Measurements from ENCODE around the gene TRMT1.
A peak's percentile ranks its signal among the peaks of the same experiment; 100 is the strongest.

The TRMT1 gene

DNA sequence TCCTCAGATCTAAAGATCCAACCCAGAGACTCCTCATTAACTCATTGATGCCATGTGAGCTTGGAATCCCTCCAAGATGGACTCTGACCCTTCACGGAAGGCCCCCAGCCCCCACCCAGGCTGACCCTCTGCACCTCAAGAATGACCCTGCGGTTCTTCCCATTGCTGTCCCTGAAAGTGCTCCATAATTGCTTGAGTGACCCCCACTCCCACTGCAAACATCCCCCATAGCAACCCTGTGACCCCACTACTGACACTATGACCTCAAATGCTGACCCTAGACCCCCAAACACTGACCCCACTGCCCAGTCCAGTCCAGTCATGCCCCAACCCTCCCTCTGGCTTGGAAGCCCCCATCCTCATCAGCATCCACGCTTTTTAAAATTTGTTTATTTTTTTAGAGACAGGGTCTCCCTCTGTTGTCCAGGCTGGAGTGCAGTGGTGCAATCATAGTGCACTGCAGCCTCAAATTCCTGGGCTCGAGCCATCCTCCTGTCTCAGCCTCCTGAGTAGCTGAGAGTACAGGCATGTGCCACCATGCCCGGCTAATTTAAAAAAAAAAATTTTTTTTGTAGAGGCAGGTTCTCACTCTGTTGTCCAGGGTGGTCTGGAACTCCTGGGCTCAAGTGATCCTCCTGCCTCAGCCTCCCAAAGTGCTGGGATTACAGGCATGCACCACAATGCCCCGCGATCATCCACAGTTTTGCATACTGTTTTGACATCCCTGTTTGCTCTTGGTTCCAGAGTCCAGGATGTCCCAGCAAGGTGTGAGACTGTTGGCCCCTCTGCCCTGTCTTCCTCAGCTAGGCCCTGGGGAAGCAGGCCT is 14.7 kb downstream of the TRMT1 start:
- no peak for DNase-seq

DNA sequence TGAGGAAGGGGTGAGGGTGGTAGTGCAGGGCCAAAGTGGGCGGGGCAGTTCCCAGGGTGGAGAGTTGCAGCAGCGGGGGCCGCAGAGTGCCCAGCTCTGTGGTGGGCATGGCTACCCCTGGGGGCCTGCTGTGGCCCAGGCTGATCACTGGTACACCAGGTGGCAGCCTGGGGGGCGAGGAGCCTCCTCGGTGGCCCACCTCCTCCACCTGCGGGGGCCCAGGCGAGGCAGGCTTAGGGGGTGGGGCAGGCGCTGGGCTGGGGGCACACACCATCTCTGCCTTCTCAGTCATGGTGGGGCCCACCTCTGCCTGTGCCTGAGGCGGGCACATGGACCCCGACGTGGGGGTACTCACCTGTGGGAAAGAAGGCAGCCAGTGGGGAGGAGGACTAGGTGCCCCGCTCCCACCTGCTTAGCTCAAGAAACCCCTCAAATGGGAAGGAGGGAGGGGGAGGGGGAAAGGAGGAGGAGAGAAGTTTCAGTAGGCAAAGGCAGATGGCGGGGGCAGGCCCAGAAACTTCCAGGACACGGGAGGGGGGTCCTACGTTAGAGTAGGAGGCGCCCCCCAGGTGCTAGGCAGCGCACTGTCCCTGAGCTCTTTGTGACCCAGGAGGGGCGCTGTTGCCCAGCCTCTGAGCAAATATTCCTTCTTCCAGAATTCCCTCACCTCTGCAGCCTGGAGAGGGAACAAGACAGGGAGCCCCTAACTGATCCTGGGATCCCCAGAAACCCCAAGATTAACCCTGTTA is 15.5 kb downstream of the TRMT1 start:
- peak; percentile 24 for DNase-seq

DNA sequence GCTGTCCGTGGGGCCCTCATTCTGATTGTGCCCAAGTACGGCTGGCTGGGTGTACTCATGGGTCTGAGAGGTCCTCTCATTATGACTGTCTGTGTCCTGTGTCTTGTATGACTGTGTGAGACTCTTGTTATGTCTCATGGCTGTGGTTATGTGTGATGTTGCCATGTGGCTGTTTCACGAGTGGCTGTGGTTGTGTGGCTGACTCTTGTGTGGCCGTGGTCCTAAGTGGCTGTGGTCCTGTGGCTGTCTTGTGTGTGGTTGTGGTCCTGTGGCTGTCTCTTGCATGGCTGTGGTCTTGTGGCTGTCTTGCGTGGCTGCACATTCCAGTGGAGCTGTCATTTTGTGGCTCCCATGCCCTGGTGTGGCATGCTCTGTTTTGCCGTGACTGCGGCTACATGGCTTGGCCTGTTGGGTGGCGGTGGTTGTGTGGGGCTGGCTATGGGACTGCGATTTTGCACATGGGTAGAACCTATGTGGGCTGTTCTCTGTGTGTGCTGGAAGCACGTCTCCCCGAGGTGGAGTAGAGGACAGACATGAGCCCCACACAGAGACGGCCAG is 16.4 kb downstream of the TRMT1 start:
- no peak for DNase-seq

DNA sequence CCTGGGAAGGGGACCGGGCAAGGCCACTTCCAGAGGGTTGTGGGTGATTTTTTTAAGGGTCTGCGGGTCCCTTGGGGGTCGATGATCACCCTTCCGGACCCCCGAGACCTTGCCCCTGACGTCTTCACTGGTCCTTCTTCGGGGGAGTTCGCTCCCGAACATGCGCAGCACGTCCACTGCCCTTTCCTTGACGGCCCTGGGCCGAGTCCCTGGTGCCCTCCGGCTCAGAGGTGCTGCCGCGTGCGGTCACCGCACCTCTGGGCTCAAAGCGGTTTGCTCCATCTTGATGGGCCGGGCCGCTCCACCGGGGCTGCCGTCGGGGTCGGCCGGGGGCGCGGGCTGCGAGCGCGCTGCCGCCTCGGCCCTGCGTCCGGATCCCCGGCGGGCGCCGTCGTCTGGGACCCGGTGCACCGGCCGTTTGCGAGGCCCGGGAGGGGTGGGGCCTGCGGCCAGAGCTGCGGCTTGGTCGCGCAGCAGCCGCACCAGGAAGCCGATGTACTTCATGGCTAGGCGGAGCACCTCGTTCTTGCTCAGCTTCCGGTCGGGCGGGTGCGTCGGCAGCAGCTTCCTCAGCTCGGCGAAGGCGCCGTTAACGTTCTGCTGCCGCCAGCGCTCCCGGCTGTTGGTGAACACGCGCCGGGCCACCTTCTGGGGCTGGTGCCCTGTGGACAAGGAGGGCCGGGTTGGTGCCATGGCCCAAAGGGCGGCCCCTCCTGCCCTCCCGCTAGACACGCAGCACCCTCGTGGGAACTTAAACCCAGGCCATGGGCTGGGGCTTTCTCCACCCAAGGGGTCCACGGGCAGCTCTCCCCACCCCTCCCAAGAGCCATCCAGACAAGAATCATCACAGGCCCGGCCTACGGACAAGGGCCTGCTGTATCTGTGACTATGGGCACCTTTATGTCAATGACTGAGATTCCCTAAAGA is 17.2 kb downstream of the TRMT1 start:
- DNase-seq = peak; percentile 82

DNA sequence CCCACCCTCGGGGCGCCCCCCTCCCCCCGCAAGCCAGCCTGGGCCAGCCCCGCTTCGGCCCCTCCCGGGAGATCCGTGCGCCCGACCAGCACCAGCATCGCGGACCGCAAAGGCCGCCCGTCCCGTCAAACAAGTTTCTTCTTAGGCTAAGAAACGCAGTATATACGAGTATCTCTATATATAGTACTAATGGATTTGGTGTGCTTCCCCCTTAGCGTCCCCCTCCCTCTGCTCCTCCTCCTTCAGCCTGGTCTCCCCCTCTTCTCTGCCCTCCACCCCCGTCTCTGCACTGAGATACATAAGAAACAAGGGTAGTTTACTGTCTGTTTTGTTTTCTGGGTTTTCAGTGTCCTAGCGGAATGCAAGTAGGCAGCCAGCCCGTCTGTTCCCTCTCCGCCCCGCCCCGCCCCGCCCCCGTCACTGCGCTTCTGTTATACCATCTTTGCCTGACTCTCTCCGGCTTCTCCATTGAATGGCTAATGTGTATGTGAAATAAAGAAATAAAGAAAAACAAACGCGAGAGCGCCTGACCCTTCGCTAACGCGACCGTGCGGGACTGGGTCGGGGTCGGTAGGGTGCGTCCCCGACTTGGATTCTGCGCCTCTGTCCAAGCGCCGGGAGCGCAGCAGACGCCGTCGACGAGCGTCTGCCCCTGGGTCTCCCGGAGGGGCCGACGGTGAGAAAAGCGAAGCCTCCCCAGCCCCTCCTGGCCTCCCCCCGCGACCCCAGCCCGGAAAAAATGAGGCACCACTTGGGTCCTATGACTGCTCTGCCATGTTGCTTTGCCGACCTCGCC is 18.1 kb downstream of the TRMT1 start:
- DNase-seq = peak; percentile 64

DNA sequence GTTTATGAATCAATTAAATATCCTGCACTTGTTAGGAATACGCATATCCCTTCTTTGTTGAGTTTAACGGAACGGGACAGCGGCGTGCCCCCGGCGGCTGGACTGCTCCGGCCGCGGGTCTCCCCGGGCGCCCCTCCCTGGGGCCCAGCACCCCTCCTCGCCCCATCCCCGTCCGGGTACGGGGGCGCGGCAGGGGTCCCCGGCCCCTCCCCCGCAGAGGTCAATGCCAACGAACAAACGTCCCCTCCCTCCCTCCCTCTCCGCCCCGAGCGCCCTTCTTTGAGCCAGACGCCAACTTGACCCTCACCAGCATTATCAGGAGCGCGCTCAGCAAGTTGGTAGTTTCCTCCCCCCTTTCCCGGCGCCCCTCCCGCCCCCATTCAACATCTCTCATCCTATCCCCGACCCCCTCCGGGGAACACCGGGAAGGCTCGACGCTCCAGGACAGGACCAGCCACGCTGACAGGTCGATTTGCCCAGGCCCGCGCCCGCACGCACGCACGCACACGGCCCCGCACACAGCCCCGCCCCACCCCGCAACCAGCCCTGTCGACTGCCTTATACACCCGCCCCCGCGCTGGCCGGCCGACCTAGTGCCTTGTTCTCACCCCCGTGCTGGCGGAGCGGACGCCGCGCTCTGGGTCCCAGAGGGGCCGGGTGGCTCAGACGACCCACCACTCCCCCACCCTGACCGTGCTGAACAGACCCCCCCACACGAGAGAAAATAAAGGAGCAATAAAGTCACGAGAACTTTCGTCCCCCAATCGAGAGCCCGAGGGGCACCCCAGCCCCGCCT is 18.9 kb downstream of the TRMT1 start:
- peak; percentile 36 for DNase-seq

DNA sequence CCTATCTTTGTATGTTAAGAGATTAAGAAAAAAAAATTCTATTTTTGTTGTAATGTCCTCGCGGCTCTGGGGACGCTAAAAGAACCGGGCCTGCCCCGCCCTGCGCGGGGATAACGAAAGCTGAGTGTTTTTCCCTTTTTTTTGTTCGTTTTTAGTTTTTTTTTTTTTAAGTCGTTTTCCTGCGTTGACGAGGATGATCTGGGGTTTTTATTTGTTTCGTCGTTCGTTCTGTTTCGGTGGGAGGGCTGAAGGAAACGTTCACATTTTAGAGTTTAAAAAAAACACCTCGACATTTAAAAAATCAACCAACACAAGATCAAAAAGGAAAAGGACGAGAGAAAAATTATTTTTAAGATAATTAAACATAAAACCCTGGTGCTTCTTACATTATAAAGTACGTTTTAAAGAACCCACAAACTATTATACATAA is 19.5 kb downstream of the TRMT1 start:
- no peak for DNase-seq

DNA sequence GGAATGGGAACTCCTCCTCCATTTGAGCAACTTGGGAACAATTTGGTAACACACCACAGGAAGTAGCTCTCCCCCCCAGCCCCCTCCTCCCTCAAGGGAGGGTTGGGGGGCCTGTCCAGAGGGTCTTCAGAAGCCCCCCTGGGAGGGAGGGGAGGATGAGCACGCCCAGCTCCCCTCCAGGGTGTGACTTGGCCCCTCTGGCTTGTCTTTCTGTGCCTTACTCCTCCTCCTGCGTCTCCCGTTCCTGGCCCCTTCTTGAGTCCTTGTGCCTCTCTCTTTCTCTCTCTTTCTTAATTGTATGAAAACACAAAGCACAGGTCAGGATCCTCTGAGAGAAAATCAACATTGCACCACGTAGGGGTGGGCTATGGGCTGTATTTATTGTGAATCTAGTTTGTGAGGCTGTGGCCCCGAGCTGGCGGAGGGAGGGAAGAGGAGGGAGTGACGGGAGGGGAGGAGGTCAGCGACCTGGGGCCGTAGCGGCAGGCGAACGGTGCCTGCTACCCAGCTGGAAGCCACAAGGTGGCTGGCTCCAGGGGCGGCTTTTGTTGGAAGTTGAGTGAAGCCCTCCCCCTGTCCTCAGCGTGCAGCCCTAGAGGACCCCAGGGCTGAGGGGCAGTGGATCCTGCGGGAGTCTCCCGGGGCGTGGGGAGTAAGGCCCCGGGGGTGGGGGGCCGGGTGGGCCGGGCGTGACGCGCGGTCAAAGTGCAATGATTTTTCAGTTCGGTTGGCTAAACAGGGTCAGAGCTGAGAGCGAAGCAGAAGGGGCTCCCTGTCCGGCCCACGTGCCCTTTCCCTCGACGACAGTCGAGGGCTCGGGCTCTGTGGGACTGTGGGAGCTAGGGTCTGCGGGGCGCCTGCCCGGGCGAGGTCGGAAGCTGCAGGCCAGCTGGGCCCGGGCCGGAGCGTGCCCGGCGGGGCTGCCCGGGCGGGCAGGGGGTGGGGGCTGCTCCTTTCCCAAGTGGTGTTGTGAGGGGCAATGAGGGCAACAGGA is 20.3 kb downstream of the TRMT1 start:
- peak; percentile 62 for DNase-seq

DNA sequence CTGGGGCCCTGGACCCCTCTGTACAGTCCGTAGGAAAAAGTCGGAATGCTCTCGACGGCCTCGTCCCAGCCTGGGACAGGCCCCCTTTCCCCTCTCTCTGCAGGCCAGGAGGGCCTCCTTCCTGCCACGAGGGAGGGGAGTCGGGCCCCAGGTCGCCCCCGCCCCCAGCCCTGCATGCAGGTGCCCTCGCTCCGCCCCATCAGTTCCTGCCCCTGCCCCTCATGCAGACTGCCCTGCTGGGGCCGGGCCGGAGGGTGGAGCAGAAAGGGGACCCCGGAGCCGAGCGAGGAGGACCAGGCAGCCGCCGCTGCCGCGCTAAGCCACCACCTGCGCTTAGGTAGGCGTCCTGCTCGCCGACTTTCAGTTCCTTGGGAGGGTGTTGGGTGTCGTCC is 21.2 kb downstream of the TRMT1 start:
- peak; percentile 58 for DNase-seq

DNA sequence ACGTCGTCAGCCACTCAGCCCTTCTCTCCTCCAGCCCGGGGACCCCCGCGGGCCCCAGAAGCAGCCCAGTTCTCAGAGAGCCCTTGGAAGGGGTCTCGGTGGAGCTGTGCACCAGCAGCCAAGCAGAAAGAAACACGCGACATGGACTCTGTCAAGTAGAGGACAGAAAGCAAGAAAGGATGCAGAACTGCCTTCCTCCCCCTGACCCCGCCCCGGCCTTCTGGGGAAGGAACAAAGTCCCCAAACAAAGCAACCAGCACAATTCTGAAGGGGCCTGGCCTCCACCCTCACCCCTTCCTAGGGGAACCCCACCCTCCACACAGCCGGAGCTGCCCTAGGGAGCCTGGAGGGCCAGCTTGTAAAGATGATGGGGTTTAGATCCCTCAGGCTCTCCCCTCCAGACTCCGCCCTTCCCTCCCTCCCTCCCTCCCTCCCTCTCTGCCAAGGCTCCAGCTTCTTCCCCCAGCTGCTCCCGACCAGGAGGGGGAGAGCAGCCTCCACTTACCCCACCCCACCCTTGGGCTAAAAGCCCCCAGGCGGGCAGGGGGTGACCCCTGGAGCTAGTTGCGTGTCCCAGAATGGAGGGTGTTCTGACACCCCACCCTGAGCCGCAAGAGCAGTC is 21.7 kb downstream of the TRMT1 start:
- peak; percentile 81 for DNase-seq

DNA sequence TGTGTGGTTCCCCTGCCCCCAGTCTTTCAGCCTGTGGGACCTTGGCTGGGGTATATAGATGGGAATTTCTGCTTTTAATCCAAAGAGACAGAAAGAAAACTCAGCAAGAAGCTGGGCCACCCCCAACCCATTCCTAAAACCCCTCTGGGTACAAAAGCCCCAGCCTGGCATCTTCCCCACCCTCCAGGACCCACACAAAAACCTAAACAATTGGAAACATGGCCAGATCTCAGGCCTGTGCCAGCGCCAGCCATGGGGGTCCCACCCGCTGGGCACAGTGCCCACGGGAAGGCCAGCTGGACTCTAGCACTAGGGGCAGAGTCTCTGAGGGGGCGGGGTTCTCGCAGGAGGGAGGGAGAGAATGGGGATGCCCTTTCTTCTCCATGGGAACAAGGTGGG is 22.4 kb downstream of the TRMT1 start:
- DNase-seq = peak; percentile 87

DNA sequence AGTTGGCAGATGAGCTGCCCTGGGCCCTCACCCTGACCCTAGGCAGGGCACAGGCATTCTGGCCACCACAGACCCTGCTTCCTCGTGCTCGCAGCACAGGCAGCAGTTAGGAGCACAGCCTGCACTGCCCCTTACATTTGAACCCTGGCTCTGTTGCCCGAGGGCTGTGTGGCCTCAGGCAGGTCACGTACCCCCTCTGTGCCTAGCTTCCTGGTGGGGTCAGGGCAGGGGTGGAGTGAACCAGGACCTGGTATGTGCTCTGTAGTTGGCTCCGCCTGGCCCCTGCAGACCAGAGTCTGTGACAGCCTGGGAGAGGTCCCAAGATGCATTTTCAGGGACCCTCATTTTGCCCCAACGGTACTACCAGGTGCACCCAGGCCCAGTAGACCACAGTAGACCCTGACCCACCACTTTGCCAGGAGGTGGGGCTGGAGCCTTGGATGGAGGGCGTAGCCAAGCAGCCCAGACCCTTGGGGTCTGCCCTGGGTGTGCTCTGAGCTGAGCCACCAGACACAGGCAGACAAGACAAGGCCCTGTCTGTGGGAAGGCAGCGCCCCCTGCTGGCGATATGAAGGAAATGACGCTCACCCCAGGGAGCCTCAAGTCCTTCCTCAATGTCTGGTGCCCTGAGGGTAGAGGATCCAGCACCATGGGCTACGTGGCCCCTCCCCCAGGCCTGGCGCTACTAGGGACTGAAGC is 23.0 kb downstream of the TRMT1 start:
- peak; percentile 95 for DNase-seq

DNA sequence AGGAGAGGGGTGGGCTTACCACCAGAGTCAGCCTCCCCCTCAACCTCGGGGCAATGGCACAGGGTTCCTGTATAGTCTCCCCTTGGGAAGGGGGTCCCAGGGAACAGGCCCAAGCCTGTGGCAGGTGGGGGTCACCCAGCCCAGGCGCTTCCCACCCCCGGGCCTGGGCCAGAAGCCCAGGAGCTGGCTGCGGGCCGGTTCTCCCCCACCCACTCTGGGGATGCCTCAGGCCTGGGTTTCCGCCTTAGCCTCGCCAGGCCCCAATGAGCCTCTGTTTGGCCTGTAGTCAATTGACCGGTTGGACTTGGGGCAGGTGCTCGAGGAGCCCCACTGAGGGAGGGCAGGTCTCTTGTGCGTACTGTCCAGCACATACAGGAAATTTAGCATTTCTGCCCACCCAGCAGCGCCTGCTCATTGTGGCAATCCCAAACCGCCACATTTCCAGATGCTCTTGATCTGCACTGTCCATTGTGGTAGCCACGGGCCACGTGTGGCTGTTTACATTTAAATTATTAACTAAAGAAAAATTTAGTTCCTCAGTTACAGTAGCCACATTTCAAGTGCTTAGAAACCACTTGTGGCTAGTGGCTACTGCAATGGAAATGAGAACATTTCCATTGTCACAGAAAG is 23.8 kb downstream of the TRMT1 start:
- DNase-seq = no peak

DNA sequence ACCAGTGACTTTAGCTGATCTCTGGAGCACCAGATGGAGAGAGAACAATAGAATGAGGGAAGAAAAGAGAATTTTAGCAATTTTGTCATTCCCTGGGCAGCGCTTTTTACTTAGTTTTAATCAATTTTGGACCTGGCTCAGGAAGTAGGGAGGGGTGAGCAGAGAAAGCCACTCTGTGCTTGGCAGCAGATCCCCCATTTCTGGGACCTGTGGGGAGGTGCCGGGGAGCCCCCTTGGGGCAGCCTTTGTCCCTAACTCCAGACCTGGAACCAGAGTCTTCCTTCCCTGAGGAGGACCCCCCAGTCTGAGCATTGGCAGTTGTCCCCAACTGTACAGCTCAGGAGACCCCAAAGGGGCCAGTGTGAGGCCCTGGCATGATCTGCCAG is 24.4 kb downstream of the TRMT1 start:
- peak; percentile 52 for DNase-seq

DNA sequence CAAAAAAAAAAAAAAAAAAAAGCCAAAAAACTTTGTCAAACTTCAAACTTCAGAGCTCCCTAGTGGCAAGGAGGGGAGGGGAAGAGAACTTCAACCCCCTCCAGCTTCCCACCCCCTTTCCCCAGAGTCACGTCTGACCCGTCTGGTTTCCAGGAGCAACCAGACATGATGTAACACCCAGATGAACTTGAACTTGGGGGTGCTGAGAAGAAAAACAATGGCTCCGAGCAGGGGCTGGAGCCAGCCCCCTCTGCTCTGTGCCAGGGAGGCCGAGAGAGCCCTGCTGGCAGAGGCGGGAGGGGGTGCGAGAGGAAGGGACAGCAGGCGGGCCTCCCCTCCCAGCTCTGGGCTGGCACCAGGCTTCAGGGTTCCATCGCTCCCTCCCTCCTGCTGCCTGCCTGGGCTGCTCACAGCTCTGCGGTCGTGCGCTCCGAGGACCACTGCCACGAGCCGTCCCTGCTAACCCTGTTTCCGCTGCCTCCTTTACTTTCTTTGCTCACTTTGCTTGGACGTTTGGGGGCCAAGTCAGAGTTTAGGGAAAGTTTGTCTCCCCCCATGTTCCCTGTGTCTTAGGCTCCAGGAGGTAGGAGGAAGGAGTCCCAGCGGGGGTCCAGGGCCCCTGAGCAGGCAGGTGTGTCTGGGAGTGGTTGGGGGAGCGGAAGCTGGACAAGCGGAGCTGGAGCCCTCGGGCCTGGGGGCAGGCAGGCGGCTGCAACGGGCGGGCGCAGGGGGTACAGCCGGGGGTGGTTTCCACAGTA is 25.0 kb downstream of the TRMT1 start:
- DNase-seq = peak; percentile 91

DNA sequence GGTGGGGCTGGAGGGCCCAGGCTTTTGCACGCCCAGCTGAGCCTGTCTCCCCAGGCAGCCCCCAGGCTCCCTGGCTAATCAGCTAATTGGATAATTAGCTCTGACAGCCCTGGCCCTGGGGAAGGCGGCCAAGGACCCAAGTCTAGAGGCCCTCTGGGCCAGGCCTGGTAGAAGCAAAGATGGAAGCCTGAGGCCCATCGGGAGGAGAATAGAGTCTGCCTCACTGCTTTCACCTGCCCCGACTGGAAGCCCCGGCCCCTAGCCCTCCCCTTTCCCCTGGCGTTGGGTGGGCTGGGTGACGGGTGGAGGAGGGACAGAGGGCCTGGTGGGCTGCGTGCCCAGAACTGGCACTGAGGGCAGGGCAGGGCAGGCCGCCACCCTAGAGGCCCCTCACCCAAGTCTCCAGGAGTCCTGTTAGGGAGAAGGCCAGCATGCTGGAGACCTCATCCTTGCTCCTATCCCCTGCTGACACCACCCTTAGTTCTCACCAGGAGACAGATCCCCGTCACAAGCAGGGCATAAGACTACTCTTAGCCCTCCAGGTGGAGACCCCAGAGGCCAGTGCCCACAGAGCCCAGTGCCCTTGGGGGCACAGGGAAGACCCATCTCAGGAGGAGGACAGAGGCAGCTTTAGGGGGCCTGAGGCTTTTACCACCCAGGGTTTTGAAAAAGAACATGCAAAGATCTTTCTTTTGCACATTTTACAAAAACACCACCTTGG is 25.9 kb downstream of the TRMT1 start:
- peak; percentile 72 for DNase-seq

Data from NCI-H69 (cell line).